Measurements from ENCODE around the gene NSUN6.

The NSUN6 gene

GRCh38 chr10:18556522-18557147, 94.8 kb downstream of the NSUN6 start:
- DNase-seq, result no peak

GRCh38 chr10:18554479-18554878, 96.9 kb downstream of the NSUN6 start:
- DNase-seq, result no peak

- no peak for DNase-seq
Measured at GRCh38 chr10:18551473-18551872, 99.9 kb downstream of the NSUN6 start.

DNA sequence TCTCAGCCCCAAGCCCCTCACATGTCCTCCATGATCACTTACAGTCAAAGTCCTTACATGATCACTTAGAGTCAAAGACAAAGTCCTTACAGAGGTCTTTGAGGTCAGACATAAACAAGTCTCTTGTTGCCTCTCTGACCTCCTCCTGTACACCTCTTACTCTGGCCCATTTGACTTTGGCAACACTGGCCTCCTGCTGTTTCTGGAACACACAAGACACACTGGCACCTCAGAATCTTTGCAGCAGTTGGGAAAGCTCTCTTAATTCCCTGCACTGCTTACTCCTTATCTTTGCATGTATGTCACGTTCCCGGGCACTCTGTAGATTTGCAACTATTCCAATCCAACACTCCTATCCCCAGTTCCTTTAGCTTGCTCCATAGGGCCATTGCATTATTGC, 102.3 kb downstream of the NSUN6 start:
- DNase-seq, result no peak

GRCh38 chr10:18545621-18546305, 105.6 kb downstream of the NSUN6 start:
- DNase-seq, result no peak

DNA sequence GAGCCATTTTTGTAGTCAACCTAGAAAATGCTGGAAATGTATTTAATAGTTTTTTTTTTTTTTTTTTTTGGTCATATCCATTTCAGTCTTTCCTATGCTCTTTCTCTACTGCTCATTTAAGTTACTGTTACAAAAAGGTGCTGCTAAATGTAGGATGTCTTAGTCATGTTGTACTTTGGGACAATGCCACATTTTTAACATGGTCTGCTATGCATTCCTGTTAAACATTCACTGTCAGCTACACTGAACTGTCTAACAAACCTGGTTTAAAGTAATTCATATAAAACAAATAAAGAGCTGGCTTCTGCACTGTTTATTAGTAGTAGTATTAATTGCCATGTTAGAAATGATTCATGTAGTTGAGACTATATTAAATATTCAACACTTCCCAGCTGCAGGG, 108.6 kb downstream of the NSUN6 start:
- DNase-seq, result no peak

DNA sequence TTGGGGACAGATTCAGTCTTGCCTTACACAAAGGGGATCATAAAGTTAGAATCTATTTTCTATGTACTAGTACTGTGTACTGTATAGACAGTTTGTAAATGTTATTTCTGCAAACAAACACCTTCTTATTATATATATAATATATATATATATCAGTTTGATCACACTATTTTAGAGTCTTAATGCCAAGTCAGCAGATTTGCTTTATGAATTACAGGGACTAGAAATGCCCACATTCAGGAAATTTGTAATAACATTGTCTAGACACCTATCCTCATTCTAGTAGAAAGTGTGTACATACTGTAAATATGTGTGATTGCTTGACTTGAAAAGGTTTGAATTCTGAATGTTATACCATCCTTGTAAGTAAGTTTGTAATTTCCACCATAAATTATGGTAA, 111.2 kb downstream of the NSUN6 start:
- DNase-seq, result no peak

DNA sequence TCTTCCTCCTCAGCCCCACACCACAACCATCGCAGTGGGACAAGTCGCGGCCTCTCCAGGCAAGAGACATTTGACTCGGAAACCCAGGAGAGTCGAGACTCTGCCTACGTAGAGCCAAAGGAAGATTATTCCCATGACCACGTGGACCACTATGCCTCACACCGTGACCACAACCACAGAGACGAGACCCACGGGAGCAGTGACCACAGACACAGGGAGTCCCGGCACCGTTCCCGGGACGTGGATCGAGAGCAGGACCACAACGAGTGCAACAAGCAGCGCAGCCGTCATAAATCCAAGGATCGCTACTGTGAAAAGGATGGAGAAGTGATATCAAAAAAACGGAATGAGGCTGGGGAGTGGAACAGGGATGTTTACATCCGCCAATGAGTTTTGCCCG, 112.1 kb downstream of the NSUN6 start:
- no peak for DNase-seq

GRCh38 chr10:18533896-18534295, 117.5 kb downstream of the NSUN6 start:
- no peak for DNase-seq

DNA sequence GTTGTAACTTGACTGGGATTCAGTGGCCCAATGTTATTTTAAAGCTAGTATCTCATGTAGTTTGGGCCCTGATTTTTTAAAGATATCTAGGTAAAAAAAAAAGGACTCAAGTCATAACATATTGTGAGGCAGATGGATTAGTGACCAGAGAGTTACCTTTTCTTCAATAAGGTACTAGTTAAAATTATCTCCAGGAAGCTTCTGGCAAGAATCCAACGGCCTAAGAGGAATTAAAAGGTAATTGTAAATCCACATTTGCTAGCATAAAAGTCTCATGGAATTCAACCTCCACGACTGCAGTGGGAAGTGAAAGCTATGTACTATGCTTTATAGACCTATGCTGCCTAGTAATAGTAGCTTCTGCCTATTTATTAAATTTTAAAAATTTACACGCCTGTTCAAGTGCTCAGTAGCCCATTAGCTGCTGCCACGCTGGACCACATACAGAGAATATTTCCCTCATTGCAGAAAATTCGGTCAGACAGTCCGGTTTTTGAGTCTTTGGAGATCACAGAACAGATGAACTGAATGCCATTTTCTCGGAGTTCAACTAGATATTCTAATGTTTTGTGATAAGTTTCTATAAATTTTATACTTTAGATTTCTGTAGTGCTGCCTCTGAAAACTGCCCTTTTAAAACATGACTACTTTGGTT, 118.4 kb downstream of the NSUN6 start:
- DNase-seq, result no peak

DNA sequence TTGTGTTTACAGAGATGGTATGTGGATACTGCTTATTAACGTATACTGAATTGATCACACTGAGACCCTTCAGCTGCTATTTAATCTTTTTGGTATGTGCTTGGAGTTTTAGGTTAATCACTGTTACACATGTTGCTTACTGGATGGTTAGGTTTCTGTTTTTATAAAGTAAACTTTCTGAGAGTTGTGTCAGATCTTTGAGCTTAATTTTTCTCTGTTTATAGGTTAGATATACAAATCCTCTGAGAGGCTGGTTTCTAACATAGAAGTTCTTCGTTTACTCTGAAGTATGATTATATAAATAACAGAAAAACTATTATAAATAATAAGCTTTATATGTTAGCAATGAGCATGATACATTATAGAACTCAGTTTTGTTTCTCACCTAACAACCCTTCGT, 123.1 kb downstream of the NSUN6 start:
- no peak for DNase-seq

GRCh38 chr10:18527687-18528086, 123.7 kb downstream of the NSUN6 start:
- DNase-seq, result no peak

DNA sequence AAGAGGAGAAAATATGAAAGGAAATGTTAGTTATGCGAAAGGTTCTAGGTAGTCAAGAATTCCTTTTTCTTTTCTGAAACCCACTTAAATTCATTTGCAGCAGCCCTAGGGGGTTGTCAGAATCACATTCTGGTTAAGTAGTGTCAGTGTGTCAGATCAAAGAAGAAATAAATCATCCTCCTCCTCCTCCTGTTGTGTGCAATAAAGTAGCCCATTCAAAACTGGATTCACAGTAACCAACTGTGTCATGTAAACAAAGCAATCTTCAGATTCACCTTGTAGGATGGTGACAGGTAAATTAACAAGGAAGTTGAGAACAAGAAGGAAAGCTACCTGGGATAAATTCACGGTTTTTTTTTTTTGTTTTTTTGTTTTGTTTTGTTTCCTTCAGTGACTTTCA, 127.5 kb downstream of the NSUN6 start:
- no peak for DNase-seq

- DNase-seq, result no peak
Measured at GRCh38 chr10:18523025-18523424, 128.4 kb downstream of the NSUN6 start.

GRCh38 chr10:18516851-18517250, 134.5 kb downstream of the NSUN6 start:
- DNase-seq, result no peak

DNA sequence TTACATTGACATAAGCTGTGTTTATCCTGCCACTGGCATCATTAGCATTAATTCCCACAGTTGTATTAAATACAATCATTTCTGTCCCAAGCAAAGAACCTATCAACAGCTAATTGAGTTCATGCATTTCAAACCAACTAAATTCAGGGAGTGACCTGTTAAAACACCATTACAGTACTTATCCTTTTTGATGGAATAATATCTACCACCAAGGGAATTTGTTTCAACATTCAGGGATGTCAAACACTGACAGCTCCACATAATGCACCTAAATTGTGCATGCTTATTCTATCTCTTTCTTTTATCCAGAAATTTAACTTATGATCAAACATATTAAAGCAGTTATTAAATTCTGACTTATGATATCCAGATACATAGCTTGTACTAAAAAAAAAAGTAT, 136.8 kb downstream of the NSUN6 start:
- no peak for DNase-seq

- DNase-seq, result no peak
Measured at GRCh38 chr10:18508587-18508986, 142.8 kb downstream of the NSUN6 start.

DNA sequence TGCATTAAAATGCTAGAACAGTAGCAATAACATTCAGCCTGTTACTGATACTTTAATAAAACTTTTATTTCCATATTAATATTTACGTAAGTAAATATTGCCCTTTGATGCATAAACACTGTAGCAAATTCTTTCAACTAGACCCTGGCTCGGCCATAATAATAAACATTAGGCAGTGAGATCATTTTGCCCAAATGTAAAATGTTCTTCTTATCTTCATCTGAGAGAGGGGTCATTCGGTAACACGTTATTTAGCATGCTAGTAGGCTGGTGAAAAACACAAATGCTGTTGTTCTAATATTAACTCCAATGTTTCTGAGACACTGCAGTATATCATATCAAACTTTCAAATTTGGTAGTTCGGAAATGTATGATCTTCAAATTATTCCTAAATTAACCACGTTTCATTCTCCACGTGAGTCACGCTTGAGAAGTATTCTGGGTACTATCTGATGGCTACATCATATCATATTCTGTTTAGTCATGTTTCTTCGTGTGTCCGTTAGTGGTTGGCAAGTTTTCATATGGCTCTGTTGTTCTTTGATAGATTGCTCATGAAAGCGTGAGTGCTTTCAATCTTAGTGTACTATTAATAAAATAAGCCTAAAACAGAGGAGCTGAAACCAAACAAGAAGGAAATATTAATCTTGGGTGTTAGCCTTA, 145.8 kb downstream of the NSUN6 start:
- DNase-seq, result no peak

DNA sequence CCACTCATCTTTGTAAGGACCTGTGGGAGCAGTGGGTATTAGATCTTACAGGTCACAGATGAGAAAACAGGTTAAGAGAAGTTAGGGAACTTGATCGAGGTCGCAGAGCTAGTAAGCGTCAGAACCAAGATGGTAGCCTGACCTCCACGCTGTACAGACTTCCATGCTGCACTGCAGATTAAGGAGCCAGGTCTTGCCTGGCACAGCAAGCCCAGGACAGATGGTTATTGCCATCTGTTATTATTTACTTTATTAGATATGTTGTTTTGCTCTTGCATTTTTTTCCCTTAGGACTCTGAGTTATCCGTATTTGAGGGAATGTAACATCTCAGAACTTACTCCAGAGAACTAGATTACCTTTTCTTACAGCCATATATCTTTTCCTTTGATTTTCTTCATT, 147.2 kb downstream of the NSUN6 start:
- DNase-seq, result no peak

DNA sequence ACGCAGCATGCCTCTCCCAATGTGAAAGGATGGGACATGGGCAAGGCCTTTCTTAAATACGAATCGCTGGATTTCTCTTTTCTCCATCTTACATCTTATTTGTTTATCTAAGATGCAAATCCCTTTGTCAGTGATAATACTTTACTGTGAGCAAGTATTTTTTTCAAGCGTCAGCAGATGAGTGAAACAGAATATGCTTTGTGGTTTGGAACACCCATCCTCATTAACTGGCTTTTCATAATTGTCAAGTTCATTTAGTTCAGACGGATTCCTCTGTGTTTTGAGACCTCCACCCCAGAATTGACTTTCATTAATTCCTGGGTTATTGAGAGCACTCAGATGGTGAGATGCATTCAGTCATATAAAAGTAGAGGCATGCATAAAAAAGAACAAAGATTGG, 149.8 kb downstream of the NSUN6 start:
- DNase-seq, result no peak

GRCh38 chr10:18501198-18501597, 150.2 kb downstream of the NSUN6 start:
- DNase-seq, result no peak

GRCh38 chr10:18500576-18500975, 150.8 kb downstream of the NSUN6 start:
- no peak for DNase-seq

- no peak for DNase-seq
Measured at GRCh38 chr10:18498998-18499397, 152.4 kb downstream of the NSUN6 start.

DNA sequence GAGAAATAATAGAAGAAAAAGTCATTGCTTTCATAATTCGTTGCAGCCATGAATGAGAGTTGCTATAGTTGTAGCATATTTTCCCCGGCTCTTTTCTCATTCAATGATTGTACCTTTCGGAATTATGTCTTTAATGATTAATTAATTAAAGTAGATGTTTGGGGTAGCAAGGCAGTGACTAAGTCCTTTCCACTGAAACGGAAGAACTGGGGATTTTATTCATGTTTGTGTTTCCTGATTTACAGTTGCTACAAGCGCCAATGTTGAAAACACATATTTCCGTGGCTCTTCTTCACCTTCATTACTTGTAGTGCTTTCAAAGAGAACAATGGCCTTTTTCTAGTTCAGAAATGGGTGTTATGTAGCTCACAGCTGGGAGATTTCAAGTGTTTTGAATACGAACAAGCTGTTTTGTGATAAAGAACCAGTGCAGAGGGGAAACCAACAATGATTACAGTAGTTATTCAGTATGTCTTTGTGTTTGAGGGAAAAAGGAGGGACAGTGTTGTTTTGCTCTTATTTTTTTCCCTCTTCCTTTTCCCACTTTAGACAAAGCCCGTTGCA, 153.5 kb downstream of the NSUN6 start:
- DNase-seq, result no peak

Measured in SW 1271 (cell line).